Measurements from ENCODE around the gene GABBR2. TPM values are rescaled to one million over a fixed set of nuclear protein-coding genes. Genes with fewer than 3 reads are reported as not detected.

The GABBR2 gene
- total RNA-seq, 1 experiment from 2014 or later: not detected

DNA sequence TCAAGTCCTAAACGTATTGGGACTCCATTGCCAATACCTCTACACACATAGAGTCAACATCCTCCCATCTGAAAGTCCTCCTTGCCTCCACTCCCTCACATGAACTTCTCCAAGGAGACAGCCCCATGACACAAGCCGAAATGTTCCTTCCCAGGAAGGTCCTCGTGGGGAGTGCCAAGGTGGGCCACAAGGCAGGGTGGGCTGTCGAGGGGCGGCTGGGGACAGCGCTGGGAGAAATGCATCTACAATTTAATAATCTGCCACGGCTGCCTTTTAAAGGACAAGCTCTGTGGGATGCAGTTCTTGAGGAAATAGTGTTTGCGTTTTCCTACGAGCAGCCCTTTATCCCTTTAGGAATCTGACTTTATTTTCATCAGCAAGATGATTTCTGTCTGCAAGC lies 138.7 kb downstream of the GABBR2 start:
- DNase-seq (ENCODE audit: low read depth): no peak

GRCh38 chr9:98569491-98569890 lies 139.2 kb downstream of the GABBR2 start:
- DNase-seq (ENCODE audit: low read depth): no peak

GRCh38 chr9:98568909-98569469 lies 139.7 kb downstream of the GABBR2 start:
- no peak for DNase-seq (ENCODE audit: low read depth)

GRCh38 chr9:98568234-98568908 lies 140.4 kb downstream of the GABBR2 start:
- DNase-seq (ENCODE audit: low read depth): no peak

DNA sequence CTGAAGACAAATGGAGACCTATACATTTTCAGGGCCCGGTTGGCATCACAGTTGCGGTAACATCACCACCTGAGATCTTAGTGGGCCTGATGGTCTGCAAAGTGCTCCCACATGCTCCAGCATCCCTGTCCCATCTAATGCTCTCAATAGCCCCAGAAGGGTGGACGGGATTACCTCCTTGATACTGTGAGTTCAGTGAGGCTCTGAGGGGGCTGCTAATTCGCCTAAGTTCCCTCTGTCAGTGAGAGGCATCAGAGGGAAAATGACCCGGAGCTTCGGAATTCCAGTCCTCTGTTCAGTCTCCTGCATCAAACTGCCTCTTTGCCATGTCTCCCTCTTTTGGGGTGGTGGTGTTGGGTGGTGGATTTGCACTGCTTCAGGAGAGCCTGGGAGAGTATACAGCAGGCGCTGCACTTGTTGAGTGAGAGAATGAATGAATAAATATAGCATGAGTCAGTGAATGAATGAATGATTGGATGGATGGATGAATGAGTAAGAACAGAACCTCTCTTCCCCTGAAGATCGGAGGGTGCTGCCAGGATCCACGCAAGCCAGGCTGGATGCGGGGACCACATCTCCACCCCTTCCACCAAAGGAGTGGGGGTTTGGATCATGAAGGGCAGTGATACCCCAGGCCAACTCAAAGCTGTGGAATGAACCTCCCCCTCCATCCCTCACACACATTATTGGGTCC lies 141.0 kb downstream of the GABBR2 start:
- no peak for DNase-seq (ENCODE audit: low read depth)

- no peak for DNase-seq (ENCODE audit: low read depth)
Observed at GRCh38 chr9:98565152-98566135, 143.3 kb downstream of the GABBR2 start.

DNA sequence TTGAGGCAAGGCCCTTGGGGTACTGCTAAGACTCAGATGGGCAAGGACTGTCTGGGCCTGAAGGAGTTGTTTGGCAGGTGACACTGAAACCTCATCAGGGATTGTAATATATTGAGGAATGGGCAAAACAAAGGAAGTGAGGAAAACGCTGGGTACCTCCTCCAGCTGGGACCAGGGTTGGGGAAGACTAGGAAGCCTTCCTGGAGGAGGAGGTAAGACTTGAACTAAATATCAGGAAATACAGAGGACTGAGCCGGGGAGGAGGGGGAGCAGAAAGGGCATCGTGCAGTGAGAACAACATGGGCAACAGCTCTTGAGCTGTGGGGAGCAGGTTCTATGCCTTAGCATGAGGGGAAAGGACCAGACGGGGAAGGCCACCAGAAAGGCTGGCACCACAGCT lies 144.0 kb downstream of the GABBR2 start:
- no peak for DNase-seq (ENCODE audit: low read depth)

GRCh38 chr9:98563988-98564387 lies 144.7 kb downstream of the GABBR2 start:
- DNase-seq (ENCODE audit: low read depth): no peak

GRCh38 chr9:98563212-98563907 lies 145.4 kb downstream of the GABBR2 start:
- DNase-seq (ENCODE audit: low read depth): no peak

DNA sequence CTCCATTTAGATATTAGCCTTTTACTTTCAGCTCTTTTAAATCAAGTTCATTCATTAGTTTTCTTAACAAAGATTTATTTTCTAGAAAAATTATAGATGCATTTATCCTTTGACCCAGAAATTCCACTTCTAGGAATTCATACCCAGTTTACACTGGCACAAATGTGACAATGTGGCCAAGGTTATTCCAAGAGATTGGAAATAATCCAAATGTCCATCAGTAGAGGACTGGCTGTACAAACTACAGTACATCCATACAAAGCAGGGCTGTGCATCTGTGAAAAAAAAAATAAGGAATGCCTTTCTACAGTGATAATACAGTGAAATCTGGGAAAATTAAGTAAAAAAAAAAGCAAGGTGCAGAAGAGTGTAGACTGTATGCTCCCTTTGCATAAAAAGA lies 149.2 kb downstream of the GABBR2 start:
- no peak for DNase-seq (ENCODE audit: low read depth)

DNA sequence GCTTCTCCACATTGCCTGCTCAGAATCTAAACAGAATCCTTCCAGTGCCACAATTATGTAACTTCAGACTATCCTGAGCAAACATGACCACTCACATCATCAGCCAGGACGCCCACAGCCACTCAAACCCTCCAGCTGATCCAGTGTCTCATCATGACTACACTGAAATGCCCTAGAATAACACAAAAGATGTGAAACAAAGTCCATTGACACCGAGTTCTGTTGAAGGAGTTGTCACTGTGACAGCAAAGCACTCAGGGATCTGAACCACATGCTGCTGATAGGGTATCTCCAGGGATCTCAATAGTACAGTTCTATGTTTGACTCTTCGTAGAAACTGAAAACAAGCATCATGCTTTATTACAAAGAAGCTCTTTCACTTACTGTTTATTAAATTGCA lies 150.2 kb downstream of the GABBR2 start:
- DNase-seq (ENCODE audit: low read depth): peak; percentile 14

- DNase-seq (ENCODE audit: low read depth): no peak
Observed at GRCh38 chr9:98556511-98556910, 152.2 kb downstream of the GABBR2 start.

- no peak for DNase-seq (ENCODE audit: low read depth)
Observed at GRCh38 chr9:98555651-98556465, 152.9 kb downstream of the GABBR2 start.

DNA sequence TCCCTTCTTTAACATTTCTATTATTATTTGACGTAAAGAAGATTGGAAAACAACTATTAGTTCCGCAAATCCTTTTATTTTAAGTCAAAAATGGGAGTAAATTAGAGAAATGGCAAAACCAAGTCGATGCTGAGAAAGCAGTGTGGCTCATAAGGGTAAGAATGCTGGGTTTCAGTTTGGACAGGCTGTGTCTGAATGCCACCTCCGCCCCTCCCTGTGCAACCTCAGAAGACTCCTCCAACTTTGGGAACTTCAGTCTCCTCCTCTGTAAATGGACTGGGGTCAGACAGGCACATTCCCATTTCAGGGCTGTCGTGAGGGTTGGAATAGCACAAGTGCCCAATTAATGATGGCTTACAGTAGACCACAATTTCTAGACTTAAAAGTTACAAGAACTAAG lies 154.0 kb downstream of the GABBR2 start:
- no peak for DNase-seq (ENCODE audit: low read depth)

GRCh38 chr9:98552331-98552730 lies 156.4 kb downstream of the GABBR2 start:
- peak; percentile 51 for DNase-seq (ENCODE audit: low read depth)

DNA sequence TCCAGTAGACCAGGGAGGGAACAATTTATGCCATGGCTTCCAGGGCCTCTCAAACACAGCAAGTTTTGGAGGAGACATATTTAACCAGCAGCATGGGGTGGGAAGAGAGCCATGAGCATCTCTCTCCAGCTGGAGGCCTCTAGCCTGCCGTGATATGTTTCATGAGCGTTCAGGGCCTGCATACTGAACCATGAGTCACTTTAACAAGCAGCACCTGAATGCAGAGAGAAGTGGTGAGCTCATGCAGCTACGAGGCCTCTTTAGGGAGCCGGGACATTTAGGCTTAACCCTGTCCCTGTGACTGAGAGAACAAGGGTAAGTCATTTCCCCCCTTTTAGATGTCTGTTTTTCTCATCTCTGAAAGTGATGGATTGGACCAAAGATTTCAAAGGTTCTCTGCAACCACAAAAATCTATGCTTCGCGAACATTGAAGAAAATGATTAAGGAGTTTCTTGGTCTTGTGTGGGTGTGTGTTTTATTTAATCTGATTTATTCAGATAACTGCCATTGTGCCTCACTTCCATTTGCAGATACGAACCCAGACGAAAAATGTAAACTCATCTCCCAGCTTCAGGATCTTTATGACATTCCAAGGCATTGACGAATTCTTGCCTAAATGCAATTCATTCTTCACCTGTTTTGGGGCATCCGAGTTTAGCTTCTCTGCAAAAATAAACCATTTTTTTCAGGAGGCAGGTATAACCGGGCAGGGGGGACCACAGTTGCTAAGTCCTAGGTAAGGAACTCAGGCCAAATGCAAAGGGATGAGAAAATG lies 157.0 kb downstream of the GABBR2 start:
- peak; percentile 69 for DNase-seq (ENCODE audit: low read depth)

DNA sequence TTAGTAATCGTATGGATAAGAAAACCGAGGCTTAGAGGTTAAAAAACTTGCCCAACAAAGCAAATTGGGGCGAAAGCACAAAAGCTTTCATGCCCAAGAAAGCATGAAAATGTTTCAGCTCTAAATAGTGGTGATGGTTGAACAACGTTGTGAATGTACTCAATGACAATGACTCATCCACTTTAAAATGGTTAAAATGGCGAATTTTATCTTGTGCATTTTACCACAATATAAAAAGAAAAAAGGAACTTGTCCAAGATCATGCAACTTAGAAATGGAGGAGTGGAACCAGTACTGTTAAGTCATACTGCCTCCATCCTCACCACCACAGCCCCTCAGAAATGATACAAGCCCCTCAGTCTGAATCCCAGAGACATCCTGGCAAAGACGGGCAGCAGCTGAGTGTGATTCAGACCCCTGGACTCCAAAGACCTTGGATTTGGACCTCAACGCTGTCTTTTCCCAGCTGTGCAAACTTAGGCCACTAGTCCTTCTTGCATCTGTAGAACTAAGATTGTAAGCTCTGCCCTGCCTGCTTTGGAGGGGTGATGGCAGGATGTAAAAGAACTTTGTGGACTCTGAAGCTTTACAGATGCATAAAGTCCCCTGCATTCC lies 158.4 kb downstream of the GABBR2 start:
- peak; percentile 55 for DNase-seq (ENCODE audit: low read depth)

DNA sequence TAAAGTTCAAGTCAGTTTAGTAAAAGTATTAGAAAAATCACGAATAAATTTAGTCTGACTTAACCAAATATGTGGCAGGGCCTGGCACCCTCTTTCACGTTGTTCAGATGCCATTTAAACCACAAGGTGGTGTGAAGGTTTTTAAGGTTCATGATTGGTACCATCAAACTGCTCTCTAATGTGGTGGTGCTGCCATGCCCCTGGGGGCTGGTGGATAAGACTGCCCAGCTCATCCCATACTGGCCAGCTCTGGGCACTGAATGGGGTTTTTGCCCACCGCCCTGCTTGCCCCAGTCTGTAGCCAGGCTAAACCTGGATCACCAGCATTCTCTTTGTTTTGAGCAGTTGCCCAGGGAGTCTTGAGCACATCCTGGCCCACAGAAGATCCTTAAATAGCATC lies 159.3 kb downstream of the GABBR2 start:
- no peak for DNase-seq (ENCODE audit: low read depth)

- DNase-seq (ENCODE audit: low read depth): no peak
Observed at GRCh38 chr9:98547606-98548005, 161.1 kb downstream of the GABBR2 start.
